OCI-LY1 (cell line): ENCODE results near the gene PAM.

Experiments used
- H2AFZ ChIP-seq: fragments of 200-600 bp; sonication (generic), shearing (Covaris generic); 2 replicates; pipeline ENCODE4 v1.6.0; 2014; ENCODE audit warnings: antibody characterized with exemption, mild to moderate bottlenecking, low read length
- H3F3A ChIP-seq: fragments of 200-600 bp; sonication (generic), shearing (Covaris generic); 2 replicates; pipeline ENCODE4 v1.6.0; 2014; ENCODE audit warnings: mild to moderate bottlenecking, antibody characterized with exemption, low read length, moderate library complexity; ENCODE audit not compliant: insufficient read depth
- H3K27ac ChIP-seq: fragments of 200-600 bp; sonication (generic); 2 replicates; pipeline ENCODE4 v1.5.1; 2014; ENCODE audit warnings: low read length, mixed run types, mild to moderate bottlenecking, low read depth; ENCODE audit not compliant: poor library complexity, severe bottlenecking
- H3K27me3 ChIP-seq: fragments of 200-600 bp; sonication (generic); 2 replicates; pipeline ENCODE4 v1.6.0; 2014; ENCODE audit warnings: antibody characterized with exemption, mild to moderate bottlenecking, low read length, moderate library complexity; ENCODE audit not compliant: insufficient read depth
- H3K36me3 ChIP-seq: fragments of 200-600 bp; sonication (generic); 2 replicates; pipeline ENCODE4 v1.6.1; 2014; ENCODE audit warnings: mild to moderate bottlenecking, antibody characterized with exemption, low read length, moderate library complexity, mixed read lengths; ENCODE audit not compliant: insufficient read depth
- H3K4me1 ChIP-seq: fragments of 200-600 bp; sonication (generic); 2 replicates; pipeline ENCODE4 v1.5.1; 2014; ENCODE audit warnings: mild to moderate bottlenecking, low read length, moderate library complexity; ENCODE audit not compliant: insufficient read depth, severe bottlenecking
- H3K4me2 ChIP-seq: fragments of 200-600 bp; sonication (generic), shearing (Covaris generic); 2 replicates; pipeline ENCODE4 v1.6.1; 2014; ENCODE audit warnings: low read length
- H3K4me3 ChIP-seq: fragments of 200-600 bp; sonication (generic); 2 replicates; pipeline ENCODE4 v1.5.1; 2014; ENCODE audit warnings: low read length, low read depth, mild to moderate bottlenecking, mixed read lengths; ENCODE audit not compliant: poor library complexity, severe bottlenecking
- H3K79me2 ChIP-seq: fragments of 200-600 bp; shearing (Covaris generic); 2 replicates; pipeline ENCODE4 v1.6.1; 2016; ENCODE audit warnings: mixed run types, low read length, mixed read lengths; ENCODE audit not compliant: insufficient read depth
- H3K9ac ChIP-seq: fragments of 200-600 bp; sonication (generic), shearing (Covaris generic); 2 replicates; pipeline ENCODE4 v1.6.1; 2014; ENCODE audit warnings: mild to moderate bottlenecking, low read length, mixed read lengths
- H3K9me2 ChIP-seq: fragments of 200-600 bp; sonication (generic), shearing (Covaris generic); 2 replicates; pipeline ENCODE4 v1.6.1; 2014; ENCODE audit warnings: low read depth, mild to moderate bottlenecking, low read length, mixed read lengths
- H3K9me3 ChIP-seq: fragments of 200-600 bp; shearing (Covaris generic); 2 replicates; pipeline ENCODE4 v1.6.1; 2014; ENCODE audit warnings: low read length, mixed read lengths
- H4K20me1 ChIP-seq: fragments of 200-600 bp; sonication (generic), shearing (Covaris generic); 2 replicates; pipeline ENCODE4 v1.6.0; 2016; ENCODE audit warnings: mild to moderate bottlenecking, low read length; ENCODE audit not compliant: insufficient read depth
- CTCF ChIP-seq: fragments of 200-600 bp; sonication (generic), shearing (Covaris generic); IDR thresholded peaks from 2 replicates; pipeline ENCODE4 v1.5.1; 2017; ENCODE audit warnings: mild to moderate bottlenecking, antibody characterized with exemption, low read length, moderate library complexity, mixed read lengths
- EZH2 ChIP-seq: fragments of 200-600 bp; sonication (generic), shearing (Covaris generic); IDR thresholded peaks from 2 replicates; pipeline ENCODE4 v1.8.0; 2017; ENCODE audit warnings: borderline replicate concordance, mixed run types, mild to moderate bottlenecking, antibody characterized with exemption, low read length, moderate library complexity, mixed read lengths

PAM gene

GRCh38 chr5:102922111-102922720 lies 167.1 kb downstream of the PAM start:
- H3K4me1 ChIP-seq: no peaks in the 10 kb centered on the region
- no peak overlapping the region for H3K4me3 ChIP-seq
- H3K9me3 ChIP-seq: no peaks in the 10 kb centered on the region
- H3K27ac ChIP-seq: no peak overlapping the region
- no peaks in the 10 kb centered on the region for H3F3A ChIP-seq
- TF ChIP-seq CTCF (no peak), EZH2 (no peak)
- no peak overlapping the region for H2AFZ ChIP-seq
- H3K9me2 ChIP-seq: no peaks in the 10 kb centered on the region
- H3K9ac ChIP-seq: no peak overlapping the region
- H3K36me3 ChIP-seq: no peaks in the 10 kb centered on the region
- H3K79me2 ChIP-seq: no peaks in the 10 kb centered on the region
- H3K27me3 ChIP-seq: no peaks in the 10 kb centered on the region
- no peak overlapping the region for H3K4me2 ChIP-seq
- no peaks in the 10 kb centered on the region for H4K20me1 ChIP-seq

- no peaks in the 10 kb centered on the region for H3K36me3 ChIP-seq
- H3K4me1 ChIP-seq: no peaks in the 10 kb centered on the region
- no peaks in the 10 kb centered on the region for H3F3A ChIP-seq
- no peak overlapping the region for H3K4me2 ChIP-seq
- no peak overlapping the region for H3K4me3 ChIP-seq
- no peaks in the 10 kb centered on the region for H3K27me3 ChIP-seq
- H3K79me2 ChIP-seq: no peaks in the 10 kb centered on the region
- no peaks in the 10 kb centered on the region for H4K20me1 ChIP-seq
- no peaks in the 10 kb centered on the region for H3K9me3 ChIP-seq
- H3K9ac ChIP-seq: no peak overlapping the region
- no peaks in the 10 kb centered on the region for H3K9me2 ChIP-seq
- no peak overlapping the region for H2AFZ ChIP-seq
- H3K27ac ChIP-seq: no peak overlapping the region
- TF ChIP-seq CTCF: no peak
- TF ChIP-seq EZH2: no peak
Measured at GRCh38 chr5:102922799-102923477, 167.8 kb downstream of the PAM start.

GRCh38 chr5:102924963-102925362 lies 169.9 kb downstream of the PAM start:
- Histone ChIP-seq H3F3A (no peaks in the 10 kb centered on the region), H3K9ac (no peak overlapping the region), H3K4me3 (no peak overlapping the region), H3K9me2 (no peaks in the 10 kb centered on the region), H3K27me3 (no peaks in the 10 kb centered on the region), H3K4me1 (no peaks in the 10 kb centered on the region), H3K79me2 (no peaks in the 10 kb centered on the region), H2AFZ (no peak overlapping the region), H3K9me3 (no peaks in the 10 kb centered on the region), H3K27ac (no peak overlapping the region), H3K4me2 (no peak overlapping the region), H3K36me3 (no peaks in the 10 kb centered on the region), H4K20me1 (no peaks in the 10 kb centered on the region)
- no peak for TF ChIP-seq CTCF
- TF ChIP-seq EZH2: no peak
